ENCODE measurements around the gene SMIM38.

- no peak for TF ChIP-seq CTCF (IDR thresholded peaks at IDR 0.05)
- TF ChIP-seq POLR2A (IDR thresholded peaks at IDR 0.05), result no peak
- no peak for TF ChIP-seq POLR2AphosphoS5 (IDR thresholded peaks at IDR 0.05; ENCODE audit: insufficient read depth in 1 of 2, low read depth in 1 of 2)
Observed at GRCh38 chr11:69173331-69173730, 17.6 kb downstream of the SMIM38 start.
